WTC11 (cell line): ENCODE results near the gene FXYD6. TPM values are rescaled to one million over a fixed set of nuclear protein-coding genes. Genes with fewer than 3 reads are reported as not detected.

ENCODE experiments used
- ATAC-seq: fragments of 200-7000 bp; cut with Tn5 transposase; 2 replicates; pipeline ENCODE4 v1.10.0; 2021; ENCODE audit warnings: mild to moderate bottlenecking, moderate library complexity
- CTCF ChIA-PET: fragments of 300-600 bp; sonication (Branson Sonifier 250); formaldehyde crosslinking; loops from one replicate; lab custom pipeline; 2021; ENCODE audit warnings: antibody characterized with exemption; lab: Charles Lee
- POLR2A ChIA-PET: fragments of 350-600 bp; sonication (Branson Sonifier 250); formaldehyde crosslinking; loops from one replicate; lab custom pipeline; 2021; ENCODE audit warnings: antibody characterized with exemption; lab: Charles Lee
- DNase-seq: peaks from one replicate; pipeline ENCODE4 v3.0.0; 2021; ENCODE audit warnings: low spot score
- H3K27ac Mint-ChIP-seq: 2 replicates; pipeline ENCODE4 v1.8.0; 2021; ENCODE audit warnings: mixed read lengths
- H3K27me3 Mint-ChIP-seq: 2 replicates; pipeline ENCODE4 v1.8.0; 2021; ENCODE audit warnings: low read depth, mild to moderate bottlenecking, moderate library complexity, mixed read lengths
- H3K36me3 Mint-ChIP-seq: 2 replicates; pipeline ENCODE4 v1.8.0; 2021; ENCODE audit warnings: mixed read lengths
- H3K4me1 Mint-ChIP-seq: 2 replicates; pipeline ENCODE4 v1.8.0; 2022; ENCODE audit warnings: mixed read lengths
- H3K4me3 Mint-ChIP-seq: 2 replicates; pipeline ENCODE4 v1.8.0; 2021; ENCODE audit warnings: mild to moderate bottlenecking, moderate library complexity, mixed read lengths
- H3K9me3 Mint-ChIP-seq: 2 replicates; pipeline ENCODE4 v1.8.0; 2021; ENCODE audit warnings: mixed read lengths
- ATF1 ChIP-seq: sonication (generic); formaldehyde crosslinking; IDR thresholded peaks from 2 replicates; pipeline ENCODE4 v1.8.1; 2023; ENCODE audit warnings: mild to moderate bottlenecking, moderate library complexity, missing genetic modification reagents
- CBFB ChIP-seq: sonication (generic); formaldehyde crosslinking; IDR thresholded peaks from 2 replicates; pipeline ENCODE4 v1.8.1; 2022; ENCODE audit warnings: mild to moderate bottlenecking, low read depth, missing genetic modification reagents
- CREB1 ChIP-seq: sonication (generic); formaldehyde crosslinking; IDR thresholded peaks from 2 replicates; pipeline ENCODE4 v1.8.0; 2023; ENCODE audit warnings: mild to moderate bottlenecking, missing genetic modification reagents
- ESRRA ChIP-seq: sonication (generic); formaldehyde crosslinking; IDR thresholded peaks from 2 replicates; pipeline ENCODE4 v1.8.1; 2022; ENCODE audit warnings: mild to moderate bottlenecking, missing genetic modification reagents, borderline replicate concordance
- FOXK1 ChIP-seq: sonication (generic); formaldehyde crosslinking; IDR thresholded peaks from 2 replicates; pipeline ENCODE4 v1.8.0; 2022; ENCODE audit warnings: mild to moderate bottlenecking, moderate library complexity, missing genetic modification reagents
- GTF2I ChIP-seq: fragments of 250-450 bp; sonication (Bioruptor Pico); conservative IDR thresholded peaks from 2 replicates; pipeline ENCODE4 v1.4.0; 2021; ENCODE audit warnings: mild to moderate bottlenecking
- MLX ChIP-seq: sonication (generic); formaldehyde crosslinking; IDR thresholded peaks from 2 replicates; pipeline ENCODE4 v1.8.1; 2023; ENCODE audit warnings: mild to moderate bottlenecking, missing genetic modification reagents, moderate library complexity
- NR1H2 ChIP-seq: sonication (generic); formaldehyde crosslinking; IDR thresholded peaks from 2 replicates; pipeline ENCODE4 v1.9.0; 2021; ENCODE audit warnings: mild to moderate bottlenecking, moderate library complexity, missing genetic modification reagents
- NR2C2 ChIP-seq: sonication (generic); formaldehyde crosslinking; IDR thresholded peaks from 2 replicates; pipeline ENCODE4 v1.8.0; 2022; ENCODE audit warnings: mild to moderate bottlenecking, missing genetic modification reagents
- RORB ChIP-seq: fragments of 250-450 bp; sonication (Bioruptor Pico); IDR thresholded peaks from 2 replicates; pipeline ENCODE4 v1.9.0; 2021; ENCODE audit warnings: mild to moderate bottlenecking
- SMAD3 ChIP-seq: sonication (generic); formaldehyde crosslinking; IDR thresholded peaks from 2 replicates; pipeline ENCODE4 v1.8.0; 2022; ENCODE audit warnings: missing genetic modification reagents, mild to moderate bottlenecking, borderline replicate concordance
- STAT6 ChIP-seq: sonication (generic); formaldehyde crosslinking; conservative IDR thresholded peaks from 2 replicates; pipeline ENCODE4 v1.8.1; 2023; ENCODE audit warnings: mild to moderate bottlenecking, low read depth, missing genetic modification reagents, moderate library complexity
- ZMAT4 ChIP-seq: fragments of 250-450 bp; sonication (Bioruptor Pico); IDR thresholded peaks from 2 replicates; pipeline ENCODE4 v1.9.0; 2021; ENCODE audit warnings: mild to moderate bottlenecking
- ZNF121 ChIP-seq: sonication (generic); formaldehyde crosslinking; IDR thresholded peaks from 2 replicates; pipeline ENCODE4 v1.8.0; 2023; ENCODE audit warnings: missing genetic modification reagents
- ZNF219 ChIP-seq: sonication (generic); formaldehyde crosslinking; IDR thresholded peaks from 2 replicates; pipeline ENCODE4 v1.8.0; 2023; ENCODE audit warnings: missing genetic modification reagents, mild to moderate bottlenecking, borderline replicate concordance
- total RNA-seq: library from RNA; stranded (reverse); gene quantifications from 3 replicates; pipeline ENCODE4 v1.2.3, GENCODE V29; 2021
- TF ChIP-seq, protein P1 (sequence below): sonication (generic); formaldehyde crosslinking; IDR thresholded peaks from 2 replicates; pipeline ENCODE4 v1.8.0; 2022; ENCODE audit warnings: mild to moderate bottlenecking, missing genetic modification reagents
- TF ChIP-seq, protein P2 (sequence below): sonication (generic); formaldehyde crosslinking; IDR thresholded peaks from 2 replicates; pipeline ENCODE4 v1.8.1; 2022; ENCODE audit warnings: mild to moderate bottlenecking, moderate library complexity, missing genetic modification reagents
- TF ChIP-seq, protein P3 (sequence below): sonication (generic); formaldehyde crosslinking; IDR thresholded peaks from 2 replicates; pipeline ENCODE4 v1.8.1; 2022; ENCODE audit warnings: low read depth, mild to moderate bottlenecking, moderate library complexity, missing genetic modification reagents, borderline replicate concordance

Gene FXYD6
- total RNA-seq, 1 experiment from 2014 or later: 26.2 TPM

DNA sequence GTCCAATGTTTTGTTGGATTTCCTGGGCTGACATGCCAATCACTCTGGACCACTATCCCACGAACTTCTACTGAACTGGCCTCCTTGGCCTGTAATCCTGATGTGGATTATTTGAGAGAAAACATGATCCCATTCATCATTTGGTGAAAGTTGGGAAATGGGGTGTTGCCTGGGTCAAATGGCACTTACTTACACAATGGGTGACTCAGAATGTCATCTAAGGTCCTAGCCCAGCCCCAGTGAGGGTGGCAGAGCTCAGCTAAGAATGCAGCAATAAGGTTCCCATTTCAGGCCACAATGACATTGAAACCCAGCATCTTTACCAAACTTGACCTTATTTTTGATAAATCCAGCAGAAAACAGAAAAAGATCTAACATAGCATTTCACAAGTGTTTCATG, 71.4 kb downstream of the FXYD6 start:
- ATAC-seq (no peak), DNase-seq (no peak)
- H3K4me3 Mint-ChIP-seq: no peak overlapping the region
- POLR2A ChIA-PET: no interaction called here
- H3K27me3 Mint-ChIP-seq: peaks cover 11% of the 10 kb centered on the region
- H3K36me3 Mint-ChIP-seq: no peaks in the 10 kb centered on the region
- TF ChIP-seq RORB (CRISPR knock-in tag) (no peak), ZMAT4 (CRISPR knock-in tag) (no peak), ESRRA (CRISPR knock-in tag) (no peak), FOXK1 (CRISPR knock-in tag) (no peak), ATF1 (CRISPR knock-in tag) (no peak), CREB1 (CRISPR knock-in tag) (no peak)
- TF ChIP-seq, protein P1, sequence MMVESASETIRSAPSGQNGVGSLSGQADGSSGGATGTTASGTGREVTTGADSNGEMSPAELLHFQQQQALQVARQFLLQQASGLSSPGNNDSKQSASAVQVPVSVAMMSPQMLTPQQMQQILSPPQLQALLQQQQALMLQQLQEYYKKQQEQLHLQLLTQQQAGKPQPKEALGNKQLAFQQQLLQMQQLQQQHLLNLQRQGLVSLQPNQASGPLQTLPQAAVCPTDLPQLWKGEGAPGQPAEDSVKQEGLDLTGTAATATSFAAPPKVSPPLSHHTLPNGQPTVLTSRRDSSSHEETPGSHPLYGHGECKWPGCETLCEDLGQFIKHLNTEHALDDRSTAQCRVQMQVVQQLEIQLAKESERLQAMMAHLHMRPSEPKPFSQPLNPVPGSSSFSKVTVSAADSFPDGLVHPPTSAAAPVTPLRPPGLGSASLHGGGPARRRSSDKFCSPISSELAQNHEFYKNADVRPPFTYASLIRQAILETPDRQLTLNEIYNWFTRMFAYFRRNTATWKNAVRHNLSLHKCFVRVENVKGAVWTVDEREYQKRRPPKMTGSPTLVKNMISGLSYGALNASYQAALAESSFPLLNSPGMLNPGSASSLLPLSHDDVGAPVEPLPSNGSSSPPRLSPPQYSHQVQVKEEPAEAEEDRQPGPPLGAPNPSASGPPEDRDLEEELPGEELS (CRISPR knock-in tag): no peak
- TF ChIP-seq, all 79 proteins: peak for 0
- H3K27ac Mint-ChIP-seq: no peak overlapping the region
- no peaks in the 10 kb centered on the region for H3K9me3 Mint-ChIP-seq
- no peaks in the 10 kb centered on the region for H3K4me1 Mint-ChIP-seq
- CTCF ChIA-PET: interaction anchor here (1.1 to 1.2 kb wide), 3 partner anchors 13 to 142 kb away, joined by 3 to 6 read pairs (median 4); no protein-coding TSS in a partner anchor

DNA sequence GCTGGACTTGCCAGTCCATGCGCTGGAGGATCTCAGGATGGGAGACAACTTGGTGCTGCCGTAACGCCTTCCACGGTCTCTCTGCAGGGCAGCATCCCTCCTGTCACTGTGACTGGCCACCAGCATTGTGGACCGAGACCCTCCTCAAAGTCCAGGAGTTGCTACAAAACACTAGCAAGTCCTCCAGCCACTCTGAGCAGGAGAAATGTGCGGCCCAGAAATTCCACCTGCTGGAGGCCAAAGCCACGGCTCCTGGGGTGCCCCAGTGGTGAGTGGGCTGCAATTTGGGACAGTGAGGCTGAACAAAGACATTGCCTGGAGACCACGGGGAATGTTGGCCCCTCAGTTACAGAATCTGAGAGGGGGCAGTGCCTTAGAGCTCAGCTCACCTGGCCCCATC, 72.6 kb downstream of the FXYD6 start:
- H3K27me3 Mint-ChIP-seq: peaks cover 20% of the 10 kb centered on the region
- ChIA-PET POLR2A (no interaction called here), CTCF (interaction anchor here (1.2 kb wide), 1 partner anchor 143 kb away, joined by 6 read pairs; no protein-coding TSS in a partner anchor)
- no peak overlapping the region for H3K27ac Mint-ChIP-seq
- ATAC-seq (no peak), DNase-seq (no peak)
- H3K4me3 Mint-ChIP-seq: no peak overlapping the region
- H3K9me3 Mint-ChIP-seq: no peaks in the 10 kb centered on the region
- H3K36me3 Mint-ChIP-seq: no peaks in the 10 kb centered on the region
- no peaks in the 10 kb centered on the region for H3K4me1 Mint-ChIP-seq
- no peak for TF ChIP-seq NR1H2 (CRISPR knock-in tag)
- TF ChIP-seq, all 79 proteins: peak for 0

DNA sequence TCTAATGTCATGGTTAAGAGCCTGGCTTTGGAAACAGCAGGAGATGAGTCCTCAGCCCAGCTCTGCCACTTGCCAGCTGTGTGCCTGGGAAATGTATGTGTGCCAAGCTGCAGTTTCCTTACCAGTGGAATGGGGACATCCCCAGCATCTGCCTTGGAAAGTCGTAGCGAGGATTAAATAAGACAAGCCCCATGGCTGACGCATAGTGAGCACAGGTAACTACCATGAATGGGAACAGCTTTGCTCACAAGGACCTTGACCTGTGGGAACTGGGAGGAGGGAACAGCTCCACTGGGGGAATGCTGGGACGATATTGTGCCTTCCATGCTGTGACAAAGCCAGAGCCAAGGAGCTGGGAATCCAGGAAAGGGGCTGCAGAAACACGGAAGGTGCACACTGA, 76.8 kb downstream of the FXYD6 start:
- ChIA-PET CTCF (interaction anchor here (1.6 to 3.4 kb wide), 4 partner anchors 9 to 373 kb away, joined by 4 to 23 read pairs (median 8); no protein-coding TSS in a partner anchor), POLR2A (no interaction called here)
- Mint-ChIP-seq H3K4me3 (no peak overlapping the region), H3K27me3 (peaks cover 53% of the 10 kb centered on the region), H3K27ac (no peak overlapping the region), H3K36me3 (no peaks in the 10 kb centered on the region), H3K9me3 (no peaks in the 10 kb centered on the region), H3K4me1 (peaks cover 12% of the 10 kb centered on the region)
- ATAC-seq (no peak), DNase-seq (no peak)
- no peak for TF ChIP-seq SMAD3
- no peak for TF ChIP-seq CREB1 (CRISPR knock-in tag)
- no peak for TF ChIP-seq ZNF219
- TF ChIP-seq, protein P2, sequence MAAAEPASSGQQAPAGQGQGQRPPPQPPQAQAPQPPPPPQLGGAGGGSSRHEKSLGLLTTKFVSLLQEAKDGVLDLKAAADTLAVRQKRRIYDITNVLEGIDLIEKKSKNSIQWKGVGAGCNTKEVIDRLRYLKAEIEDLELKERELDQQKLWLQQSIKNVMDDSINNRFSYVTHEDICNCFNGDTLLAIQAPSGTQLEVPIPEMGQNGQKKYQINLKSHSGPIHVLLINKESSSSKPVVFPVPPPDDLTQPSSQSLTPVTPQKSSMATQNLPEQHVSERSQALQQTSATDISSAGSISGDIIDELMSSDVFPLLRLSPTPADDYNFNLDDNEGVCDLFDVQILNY: no peak
- no peak for TF ChIP-seq CBFB
- TF ChIP-seq STAT6: no peak
- TF ChIP-seq ZNF121: no peak
- TF ChIP-seq, protein P3, sequence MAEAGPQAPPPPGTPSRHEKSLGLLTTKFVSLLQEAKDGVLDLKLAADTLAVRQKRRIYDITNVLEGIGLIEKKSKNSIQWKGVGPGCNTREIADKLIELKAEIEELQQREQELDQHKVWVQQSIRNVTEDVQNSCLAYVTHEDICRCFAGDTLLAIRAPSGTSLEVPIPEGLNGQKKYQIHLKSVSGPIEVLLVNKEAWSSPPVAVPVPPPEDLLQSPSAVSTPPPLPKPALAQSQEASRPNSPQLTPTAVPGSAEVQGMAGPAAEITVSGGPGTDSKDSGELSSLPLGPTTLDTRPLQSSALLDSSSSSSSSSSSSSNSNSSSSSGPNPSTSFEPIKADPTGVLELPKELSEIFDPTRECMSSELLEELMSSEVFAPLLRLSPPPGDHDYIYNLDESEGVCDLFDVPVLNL (CRISPR knock-in tag): no peak
- no peak for TF ChIP-seq MLX
- no peak for TF ChIP-seq GTF2I
- no peak for TF ChIP-seq ATF1 (CRISPR knock-in tag)
- no peak for TF ChIP-seq NR2C2 (CRISPR knock-in tag)
